ENCODE measurements around the gene ASIC2. TPM values are rescaled to one million over a fixed set of nuclear protein-coding genes. Genes with fewer than 3 reads are reported as not detected.

ASIC2 gene
- total RNA-seq, 2 donors from 2014 or later, result 0.48 to 1.3 TPM

- no peaks in the 10 kb centered on the region for H3K27me3 ChIP-seq
- no peaks in the 10 kb centered on the region for H3K4me1 ChIP-seq
- no peaks in the 10 kb centered on the region for H3K36me3 ChIP-seq
- intact Hi-C loops (cut with DNase I), result no loop called here
- no peak overlapping the region for H3K27ac ChIP-seq
- DNase-seq, result no peak
- no peaks in the 10 kb centered on the region for H3K9me3 ChIP-seq
- H3K4me3 ChIP-seq, result no peak overlapping the region
- no peak for TF ChIP-seq CTCF (IDR thresholded peaks at IDR 0.05)
- H3K9ac ChIP-seq (ENCODE audit: low read depth in 2 of 2, low read length in 2 of 2), result no peak overlapping the region
Observed at GRCh38 chr17:33207231-33207630, 85.9 kb downstream of the ASIC2 start.

GRCh38 chr17:33205552-33205951 is 87.5 kb downstream of the ASIC2 start:
- intact Hi-C loops (cut with DNase I), result no loop called here

GRCh38 chr17:33204701-33205100 is 88.4 kb downstream of the ASIC2 start:
- no peak for DNase-seq
- Histone ChIP-seq H3K36me3 (no peaks in the 10 kb centered on the region), H3K9me3 (no peaks in the 10 kb centered on the region), H3K27ac (no peak overlapping the region), H3K27me3 (no peaks in the 10 kb centered on the region), H3K4me3 (no peak overlapping the region), H3K4me1 (no peaks in the 10 kb centered on the region), H3K9ac (ENCODE audit: low read depth in 2 of 2, low read length in 2 of 2) (no peak overlapping the region)
- intact Hi-C loops (cut with DNase I), result no loop called here
- no peak for TF ChIP-seq CTCF (IDR thresholded peaks at IDR 0.05)

More at GRCh38 chr17:33205552-33205951, 87.5 kb downstream of the ASIC2 start:
- no peak for TF ChIP-seq CTCF (IDR thresholded peaks at IDR 0.05)
- no peaks in the 10 kb centered on the region for H3K4me1 ChIP-seq
- H3K9ac ChIP-seq (ENCODE audit: low read depth in 2 of 2, low read length in 2 of 2), result no peak overlapping the region
- H3K27me3 ChIP-seq, result no peaks in the 10 kb centered on the region
- H3K27ac ChIP-seq, result no peak overlapping the region
- H3K36me3 ChIP-seq, result no peaks in the 10 kb centered on the region
- H3K9me3 ChIP-seq, result no peaks in the 10 kb centered on the region
- DNase-seq, result no peak
- H3K4me3 ChIP-seq, result no peak overlapping the region

- H3K9ac ChIP-seq (ENCODE audit: low read depth in 2 of 2, low read length in 2 of 2), result no peak overlapping the region
- H3K4me3 ChIP-seq, result no peak overlapping the region
- H3K27ac ChIP-seq, result no peak overlapping the region
- no peak for TF ChIP-seq CTCF (IDR thresholded peaks at IDR 0.05)
- H3K4me1 ChIP-seq, result no peaks in the 10 kb centered on the region
- H3K36me3 ChIP-seq, result no peaks in the 10 kb centered on the region
- no peak for DNase-seq
- no peaks in the 10 kb centered on the region for H3K9me3 ChIP-seq
- intact Hi-C loops (cut with DNase I), result no loop called here
- no peaks in the 10 kb centered on the region for H3K27me3 ChIP-seq
Observed at GRCh38 chr17:33204156-33204555, 88.9 kb downstream of the ASIC2 start.

GRCh38 chr17:33202796-33203495 is 90.1 kb downstream of the ASIC2 start:
- no peak for DNase-seq
- Histone ChIP-seq H3K27ac (no peak overlapping the region), H3K36me3 (no peaks in the 10 kb centered on the region), H3K9me3 (no peaks in the 10 kb centered on the region), H3K4me1 (no peaks in the 10 kb centered on the region), H3K4me3 (no peak overlapping the region), H3K9ac (ENCODE audit: low read depth in 2 of 2, low read length in 2 of 2) (no peak overlapping the region), H3K27me3 (no peaks in the 10 kb centered on the region)
- no peak for TF ChIP-seq CTCF (IDR thresholded peaks at IDR 0.05)
- intact Hi-C loops (cut with DNase I), result no loop called here
